ENCODE results near the gene CYBRD1.
"Not testable (repeated sequence)": the region's sequence is repeated elsewhere in the genome, so short reads cannot be mapped to it uniquely, and the experiment has no call there.

CYBRD1 gene

GRCh38 chr2:171483793-171484192 is 38.5 kb upstream of the CYBRD1 start:
- no peak for TF ChIP-seq CTCF (IDR thresholded peaks at IDR 0.05; ENCODE audit: extremely low read depth, missing control alignments)
- DNase-seq (ENCODE audit: low spot score), result no peak

DNA sequence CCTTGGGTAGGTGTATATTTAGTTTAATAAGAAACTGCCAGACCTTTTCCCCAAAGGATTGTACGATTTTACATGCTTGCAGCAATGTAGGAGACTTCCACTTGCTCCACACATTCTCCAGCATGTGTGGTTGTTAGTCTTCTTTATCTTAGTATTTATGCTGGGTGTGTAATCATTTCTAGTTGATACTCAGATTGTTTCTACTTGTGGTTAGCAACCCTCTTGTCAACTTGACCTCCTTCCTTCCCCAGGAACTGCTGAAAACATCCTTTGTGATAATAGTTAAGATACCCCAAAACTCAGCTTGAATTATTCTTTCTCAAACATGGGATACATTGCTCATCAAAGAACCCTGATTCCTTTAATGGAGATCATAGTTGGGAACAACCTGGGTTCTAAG is 37.2 kb upstream of the CYBRD1 start:
- no peak for DNase-seq (ENCODE audit: low spot score)
- TF ChIP-seq CTCF (IDR thresholded peaks at IDR 0.05; ENCODE audit: extremely low read depth, missing control alignments), result no peak

GRCh38 chr2:171487201-171487600 is 35.1 kb upstream of the CYBRD1 start:
- no peak for TF ChIP-seq CTCF (IDR thresholded peaks at IDR 0.05; ENCODE audit: extremely low read depth, missing control alignments)
- no peak for DNase-seq (ENCODE audit: low spot score)

- DNase-seq (ENCODE audit: low spot score), result no peak
- TF ChIP-seq CTCF (IDR thresholded peaks at IDR 0.05; ENCODE audit: extremely low read depth, missing control alignments), result no peak
Measured at GRCh38 chr2:171487803-171488259, 34.4 kb upstream of the CYBRD1 start.

- DNase-seq (ENCODE audit: low spot score), result no peak
- TF ChIP-seq CTCF (IDR thresholded peaks at IDR 0.05; ENCODE audit: extremely low read depth, missing control alignments), result no peak
Measured at GRCh38 chr2:171490577-171490976, 31.7 kb upstream of the CYBRD1 start.

DNA sequence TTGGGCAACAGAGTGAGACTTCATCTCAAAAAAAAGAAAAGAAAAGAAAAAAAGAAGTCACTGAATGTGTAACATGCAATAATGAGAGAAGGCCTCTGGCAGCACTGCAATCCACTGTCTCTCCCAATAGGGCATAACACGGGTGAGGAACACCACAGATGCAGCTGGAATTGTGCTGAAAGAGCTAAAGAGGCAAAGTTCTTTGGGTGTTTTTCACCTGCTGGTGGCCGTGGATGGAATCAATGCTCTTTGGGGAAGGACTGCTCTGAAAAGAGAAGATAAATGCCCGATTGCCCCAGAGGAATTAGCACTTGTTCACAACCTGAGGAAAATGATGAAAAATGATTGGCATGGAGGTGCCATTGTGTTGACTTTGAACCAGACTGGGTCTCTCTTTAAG is 31.0 kb upstream of the CYBRD1 start:
- no peak for DNase-seq (ENCODE audit: low spot score)
- TF ChIP-seq CTCF (IDR thresholded peaks at IDR 0.05; ENCODE audit: extremely low read depth, missing control alignments), result no peak

DNA sequence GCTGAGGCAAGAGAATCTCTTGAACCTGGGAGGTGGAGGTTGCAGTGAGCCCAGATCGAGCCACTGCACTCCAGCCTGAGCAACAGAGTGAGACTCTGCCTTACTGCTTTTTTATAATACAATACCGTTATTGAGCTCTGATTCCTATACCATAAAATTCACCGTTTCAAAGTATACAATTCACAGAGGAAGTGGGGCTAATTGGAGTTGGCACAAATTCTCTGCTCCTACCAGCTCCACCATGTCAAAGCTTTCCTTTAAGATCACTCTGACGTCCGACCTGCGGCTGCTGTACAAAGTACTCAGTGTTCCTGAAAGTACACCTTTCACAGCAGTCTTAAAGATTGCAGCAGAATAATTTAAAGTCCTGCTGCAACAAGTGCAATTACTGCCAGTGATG is 29.6 kb upstream of the CYBRD1 start:
- TF ChIP-seq CTCF (IDR thresholded peaks at IDR 0.05; ENCODE audit: extremely low read depth, missing control alignments), result no peak
- no peak for DNase-seq (ENCODE audit: low spot score)

DNA sequence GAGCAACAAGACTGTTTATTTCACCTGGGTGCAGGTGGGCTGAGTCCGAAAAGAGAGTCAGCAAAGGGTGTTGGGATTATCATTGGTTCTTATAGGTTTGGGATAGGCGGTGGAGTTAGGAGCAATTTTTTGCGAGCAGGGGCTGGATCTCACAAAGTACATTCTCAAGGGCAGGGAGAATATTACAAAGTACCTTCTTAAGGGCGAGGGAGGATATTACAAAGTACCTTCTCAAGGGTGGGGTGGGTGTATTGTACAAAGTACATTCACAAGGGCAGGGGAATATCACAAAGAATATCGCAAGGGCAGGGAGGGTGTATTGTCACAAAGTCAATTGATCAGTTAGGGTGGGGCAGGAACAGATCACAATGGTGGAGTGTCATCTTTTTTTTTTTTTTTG is 24.6 kb upstream of the CYBRD1 start:
- not testable (repeated sequence) for DNase-seq (ENCODE audit: low spot score)
